IPS-18c (cell line): ENCODE data around the gene SLX4IP.
"Not testable (repeated sequence)": the region's sequence is repeated elsewhere in the genome, so short reads cannot be mapped to it uniquely, and the experiment has no call there.

Source experiments
- H3K4me3 ChIP-seq: 2 replicates; pipeline ENCODE4 v1.7.0; 2013; ENCODE audit warnings: low read depth, mild to moderate bottlenecking, low read length, moderate library complexity; ENCODE audit not compliant: insufficient read depth
- H3K9me3 ChIP-seq: one replicate; pipeline ENCODE4 v1.6.1; 2013; ENCODE audit warnings: mild to moderate bottlenecking, low read length, moderate library complexity; ENCODE audit not compliant: control insufficient read depth, insufficient read depth

SLX4IP gene

GRCh38 chr20:10434832-10435812 is at the start of gene SLX4IP:
TSS of gene SLX4IP (plus strand) at chr20:10435305. CDS start at chr20:10458205, 22,900 bp downstream.
- Histone ChIP-seq H3K9me3 (no peaks in the 10 kb centered on the region), H3K4me3 (peak within 1 kb of the TSS; percentile 88)

GRCh38 chr20:10385850-10386544 is 49.1 kb upstream of the SLX4IP start:
- no peaks in the 10 kb centered on the region for H3K9me3 ChIP-seq
- no peak overlapping the region for H3K4me3 ChIP-seq

- H3K4me3 ChIP-seq, result no peak overlapping the region
- H3K9me3 ChIP-seq, result no peaks in the 10 kb centered on the region
These were observed 47.4 kb upstream of the SLX4IP start for GRCh38 chr20:10387686-10388085.

GRCh38 chr20:10388597-10388996 is 46.5 kb upstream of the SLX4IP start:
- Histone ChIP-seq H3K4me3 (no peak overlapping the region), H3K9me3 (no peaks in the 10 kb centered on the region)

- H3K9me3 ChIP-seq, result peaks cover 4% of the 10 kb centered on the region
- H3K4me3 ChIP-seq, result no peak overlapping the region
These were observed 44.4 kb upstream of the SLX4IP start for GRCh38 chr20:10390709-10391108.

- H3K9me3 ChIP-seq, H3K4me3 ChIP-seq: not testable (repeated sequence)
These were observed 40.4 kb upstream of the SLX4IP start for GRCh38 chr20:10394752-10395151.

- H3K9me3 ChIP-seq, result peaks cover 6% of the 10 kb centered on the region
- no peak overlapping the region for H3K4me3 ChIP-seq
These were observed 36.2 kb upstream of the SLX4IP start for GRCh38 chr20:10398834-10399369.

GRCh38 chr20:10402938-10403608 is 32.0 kb upstream of the SLX4IP start:
- H3K9me3 ChIP-seq, result peaks cover 2% of the 10 kb centered on the region

GRCh38 chr20:10404023-10404628 is 31.0 kb upstream of the SLX4IP start:
- no peak overlapping the region for H3K4me3 ChIP-seq
- H3K9me3 ChIP-seq, result no peaks in the 10 kb centered on the region

More at GRCh38 chr20:10402938-10403608, 32.0 kb upstream of the SLX4IP start:
- no peak overlapping the region for H3K4me3 ChIP-seq

GRCh38 chr20:10404959-10405530 is 30.1 kb upstream of the SLX4IP start:
- Histone ChIP-seq H3K4me3 (no peak overlapping the region), H3K9me3 (no peaks in the 10 kb centered on the region)

GRCh38 chr20:10408108-10408813 is 26.8 kb upstream of the SLX4IP start:
- Histone ChIP-seq H3K4me3 (no peak overlapping the region), H3K9me3 (no peaks in the 10 kb centered on the region)

GRCh38 chr20:10411673-10412072 is 23.4 kb upstream of the SLX4IP start:
- H3K9me3 ChIP-seq, result no peaks in the 10 kb centered on the region
- H3K4me3 ChIP-seq, result no peak overlapping the region

- no peak overlapping the region for H3K4me3 ChIP-seq
- H3K9me3 ChIP-seq, result no peaks in the 10 kb centered on the region
These were observed 22.3 kb upstream of the SLX4IP start for GRCh38 chr20:10412591-10413408.

- no peak overlapping the region for H3K4me3 ChIP-seq
- no peaks in the 10 kb centered on the region for H3K9me3 ChIP-seq
These were observed 20.0 kb upstream of the SLX4IP start for GRCh38 chr20:10415013-10415650.

- not testable (repeated sequence) for H3K4me3 ChIP-seq, H3K9me3 ChIP-seq
These were observed 17.9 kb upstream of the SLX4IP start for GRCh38 chr20:10417218-10417617.
